GM19455 (cell line): ENCODE measurements around the gene PIP4P1.

Experiments
- ATAC-seq: cut with Tn5 transposase; IDR thresholded peaks from one replicate; pipeline ENCODE4 v1.9.1; 2021; ENCODE audit not compliant: unreplicated experiment

The PIP4P1 gene

DNA sequence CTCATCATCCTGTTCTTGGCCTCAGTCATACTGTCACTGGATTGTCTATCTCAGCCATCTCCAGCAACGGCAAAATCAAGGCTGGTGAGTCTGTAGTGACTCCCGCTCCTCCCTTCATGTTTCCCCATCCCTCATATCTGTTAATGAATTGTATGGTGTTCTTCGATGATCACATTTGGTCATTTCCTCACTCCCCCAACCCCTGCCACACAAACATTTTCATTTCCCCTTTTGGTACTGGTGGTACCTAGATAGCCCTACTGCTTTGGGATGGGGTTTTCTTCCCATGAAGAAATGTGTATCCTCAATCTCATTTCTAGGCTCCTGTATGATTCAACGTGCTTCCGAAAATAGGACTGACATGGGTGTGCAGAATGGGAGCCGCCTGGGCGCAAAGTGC, 22.6 kb downstream of the PIP4P1 start:
- ATAC-seq: no peak

- no peak for ATAC-seq
These were observed 24.9 kb downstream of the PIP4P1 start for GRCh38 chr14:20436363-20436755.

GRCh38 chr14:20435582-20436362, 25.5 kb downstream of the PIP4P1 start, which contains the start of gene KLHL33:
Gene KLHL33, minus strand, starts transcription at chr14:20436166. Its CDS starts 355 bp downstream, at chr14:20435811.
- no peak for ATAC-seq

- no peak for ATAC-seq
These were observed 26.3 kb downstream of the PIP4P1 start for GRCh38 chr14:20434701-20435581.

GRCh38 chr14:20429801-20430669, 31.2 kb downstream of the PIP4P1 start:
- ATAC-seq: no peak

- ATAC-seq: no peak
These were observed 32.4 kb downstream of the PIP4P1 start for GRCh38 chr14:20428802-20429201.

GRCh38 chr14:20428010-20428365, 33.2 kb downstream of the PIP4P1 start:
- peak; percentile 37 for ATAC-seq

DNA sequence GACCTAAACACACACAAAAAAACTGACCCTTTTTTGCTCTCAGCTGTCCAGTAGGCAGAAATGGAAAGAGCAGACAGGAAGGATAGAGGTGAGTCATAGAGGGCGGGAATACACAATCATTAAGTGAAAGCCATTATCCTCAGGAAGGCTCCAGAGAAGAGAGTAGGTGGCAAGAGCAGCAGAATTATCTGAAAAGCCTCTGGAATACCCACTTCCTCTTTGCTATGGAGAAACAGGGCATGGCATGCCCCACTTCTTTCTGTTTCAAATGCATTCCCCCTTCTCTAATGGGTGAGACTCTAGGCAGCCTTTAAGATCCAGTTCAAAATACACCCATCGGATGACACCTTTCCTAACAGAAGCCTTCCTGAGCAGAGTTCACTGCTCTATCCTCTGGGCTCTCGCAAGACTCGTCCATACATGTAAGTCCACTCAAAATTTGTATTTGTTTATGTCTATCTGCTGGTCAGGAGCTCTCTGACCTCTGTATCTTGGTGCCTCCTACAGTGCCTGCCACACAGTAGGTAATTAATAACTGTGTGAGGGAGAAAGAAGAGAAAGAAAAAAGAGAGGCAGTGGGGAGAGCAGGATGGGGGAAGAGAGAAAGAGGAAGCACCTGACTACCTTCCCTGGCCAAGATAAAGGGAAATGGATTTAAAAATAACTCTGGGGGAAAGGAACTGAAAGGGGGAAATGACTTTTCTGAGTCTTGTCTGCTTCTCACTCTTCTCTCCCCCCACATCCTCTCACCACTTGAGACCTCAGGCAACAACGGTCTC, 33.8 kb downstream of the PIP4P1 start:
- ATAC-seq: peak; percentile 85

DNA sequence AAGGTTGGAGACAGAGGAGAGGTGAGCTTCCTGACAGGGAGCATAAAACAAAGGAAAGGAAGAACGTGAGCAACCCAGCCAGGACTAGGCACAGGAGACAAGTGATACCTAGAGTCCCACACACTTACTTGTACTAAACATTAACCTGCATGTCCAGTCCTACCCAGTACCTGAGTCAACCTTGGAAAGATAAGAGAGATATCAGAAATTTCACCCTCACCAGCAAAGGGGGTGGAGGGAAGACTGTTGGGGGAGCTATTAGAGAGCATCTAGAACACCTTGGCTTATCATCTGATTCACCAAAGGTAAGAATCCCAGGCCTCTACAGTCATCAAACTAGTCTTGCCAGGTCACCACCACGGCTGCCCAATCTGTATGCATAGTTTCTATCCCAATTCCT, 36.4 kb downstream of the PIP4P1 start:
- ATAC-seq: no peak

DNA sequence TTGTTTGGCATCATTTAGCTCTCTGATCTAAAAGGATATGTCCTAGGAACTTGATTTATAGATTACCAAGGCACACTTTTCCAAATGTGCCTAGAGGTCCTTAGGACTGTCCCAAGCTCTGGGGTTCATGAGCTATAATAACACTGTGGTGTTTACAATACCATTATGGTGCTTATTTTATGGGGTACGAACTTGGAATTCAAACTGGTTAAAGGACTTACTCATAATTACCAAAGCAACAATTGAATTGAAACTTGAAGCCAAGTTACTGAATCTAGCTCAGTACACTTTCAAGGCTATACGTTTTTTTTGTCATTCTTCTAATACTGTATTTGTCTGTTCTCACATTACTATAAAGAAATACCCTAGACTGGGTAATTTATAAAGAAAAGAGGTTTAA, 38.3 kb downstream of the PIP4P1 start:
- ATAC-seq: no peak

DNA sequence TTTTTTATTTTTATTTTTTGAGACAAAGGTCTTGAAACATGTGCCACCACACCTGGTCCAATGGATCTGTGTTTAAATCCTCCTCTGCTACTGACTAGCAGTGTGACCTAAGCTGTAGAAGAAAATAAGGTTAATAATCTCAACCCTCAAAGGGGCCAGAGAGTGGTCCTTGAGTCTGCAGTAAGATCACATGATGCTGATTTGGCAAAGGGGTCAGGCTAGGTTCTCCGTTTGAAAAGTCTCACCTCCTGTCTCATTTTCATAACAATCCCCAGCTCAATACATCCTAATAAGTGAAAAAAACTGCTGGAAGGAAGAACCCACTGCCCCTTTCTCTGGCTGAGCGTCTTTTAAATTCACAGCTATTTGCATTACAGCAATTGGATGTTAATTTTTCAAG, 40.0 kb downstream of the PIP4P1 start:
- no peak for ATAC-seq

DNA sequence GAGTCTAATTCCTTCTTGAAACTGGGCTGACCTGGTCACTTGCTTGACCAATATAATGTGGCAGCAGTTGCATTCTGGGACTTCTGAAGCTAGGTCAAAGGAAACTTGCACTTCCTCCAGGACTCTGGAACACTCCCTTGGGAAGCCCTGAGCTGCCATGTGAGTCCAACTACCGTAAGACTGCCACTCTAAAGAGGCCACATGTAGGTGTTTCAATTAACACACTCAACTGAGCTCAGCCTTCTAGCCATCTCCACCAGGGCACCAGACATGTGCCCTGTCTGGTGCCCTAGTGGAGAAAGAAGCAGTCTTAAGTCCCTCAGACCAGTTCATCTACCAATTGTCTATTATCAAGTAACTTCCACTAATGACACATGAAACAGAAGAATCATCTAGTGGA, 41.8 kb downstream of the PIP4P1 start:
- ATAC-seq: no peak

GRCh38 chr14:20418501-20418909, 42.7 kb downstream of the PIP4P1 start:
- no peak for ATAC-seq

DNA sequence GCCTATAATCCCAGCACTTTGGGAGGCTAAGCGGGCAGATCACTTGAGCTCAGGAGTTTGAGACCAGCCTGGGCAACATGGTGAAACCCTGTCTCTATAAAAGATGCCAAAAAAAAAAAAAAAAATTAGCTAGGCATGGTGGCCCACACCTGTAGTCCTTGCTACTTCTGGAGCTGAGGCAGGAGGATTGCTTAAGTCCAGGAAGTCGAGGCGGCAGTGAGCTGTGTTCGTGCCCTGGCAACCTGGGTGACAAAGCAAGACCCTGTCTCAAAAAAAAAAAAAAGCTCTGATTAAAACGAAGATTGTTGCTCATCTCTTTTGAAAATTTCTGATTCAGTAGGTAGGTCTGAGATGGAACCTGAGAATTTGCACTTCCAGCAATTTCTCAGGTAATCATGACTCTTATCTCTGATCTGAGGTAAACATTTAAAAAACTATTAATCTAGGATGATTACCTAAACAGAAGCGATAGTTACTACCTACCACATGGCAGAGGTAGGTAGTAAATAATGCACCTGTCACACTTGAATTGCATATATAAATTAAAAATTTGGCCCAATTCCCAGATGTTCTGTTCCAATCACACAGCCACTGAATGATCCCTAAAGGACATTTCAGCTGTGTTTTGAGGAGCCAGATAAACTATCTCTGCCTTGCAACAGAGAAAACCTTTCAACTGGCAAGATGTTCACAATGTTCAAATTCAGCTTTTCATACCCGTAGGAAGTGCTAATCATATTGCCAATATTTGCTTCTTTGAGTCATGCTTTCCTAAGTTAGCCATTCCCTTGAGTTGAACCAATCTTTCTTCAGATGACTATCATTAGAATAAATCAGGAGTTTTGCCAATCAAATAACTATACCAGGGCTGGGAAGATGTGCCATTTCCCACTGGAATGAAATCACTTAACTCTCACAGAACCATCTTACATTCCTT, 43.7 kb downstream of the PIP4P1 start:
- no peak for ATAC-seq

DNA sequence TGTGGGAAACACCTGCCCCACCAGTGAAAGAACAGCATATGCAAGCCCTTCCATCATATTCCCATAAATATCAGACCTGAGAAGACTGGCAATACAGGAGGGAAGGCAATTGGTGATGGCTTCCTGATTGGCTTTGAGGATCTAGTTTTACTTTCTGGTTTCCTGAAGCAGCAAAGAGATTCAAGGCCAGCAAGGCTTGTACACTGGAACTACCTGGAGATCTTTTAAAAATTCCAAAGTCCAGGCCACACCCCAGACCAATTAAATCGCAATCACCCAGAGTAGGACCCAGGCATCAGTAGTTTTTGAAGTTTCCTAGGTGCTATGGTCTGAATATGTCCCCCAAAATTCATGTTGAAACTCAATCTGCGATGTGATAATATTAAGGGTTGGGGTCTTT, 45.0 kb downstream of the PIP4P1 start:
- ATAC-seq: no peak

DNA sequence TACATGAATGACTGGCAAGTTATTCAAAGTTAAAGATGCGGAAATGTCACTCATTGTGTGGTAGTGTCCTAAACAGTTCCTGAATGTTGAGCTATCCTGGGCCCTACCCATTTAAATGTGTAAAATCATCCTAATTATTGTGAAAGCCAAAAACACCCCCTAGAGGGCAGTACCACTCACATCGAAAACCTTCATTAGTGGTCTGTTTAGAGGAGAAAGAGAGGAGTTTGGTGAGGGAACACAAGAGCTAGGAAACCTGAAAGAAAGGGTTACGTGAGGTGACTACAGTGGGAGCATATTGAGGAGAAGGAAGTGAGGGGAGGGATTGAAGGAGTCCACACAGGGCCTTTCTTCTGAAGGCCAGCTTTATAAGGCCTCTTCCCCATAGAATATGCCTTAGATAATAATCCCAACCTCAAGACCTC, 45.4 kb downstream of the PIP4P1 start:
- ATAC-seq: no peak

DNA sequence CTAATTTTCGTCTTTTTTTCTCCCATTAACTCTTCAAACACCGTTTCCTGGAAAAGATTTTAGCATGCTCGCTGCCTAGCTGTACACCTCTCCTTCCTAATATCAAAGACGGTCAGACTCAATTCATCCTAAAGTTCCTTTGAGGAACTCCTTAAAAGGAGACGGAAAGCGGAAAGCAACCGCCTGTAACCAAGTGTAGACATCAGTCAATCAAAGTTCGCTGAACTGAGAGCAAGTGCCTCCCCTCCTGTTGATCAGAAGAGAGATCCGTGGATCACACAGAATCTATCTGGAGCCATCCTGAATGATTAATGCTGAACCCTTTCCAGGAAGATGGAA, 47.5 kb downstream of the PIP4P1 start:
- ATAC-seq: no peak

- ATAC-seq: peak; percentile 73
These were observed 48.1 kb downstream of the PIP4P1 start, which contains the start of gene TEP1 for GRCh38 chr14:20412876-20413743. Gene TEP1, minus strand, starts transcription at chr14:20413501. Its CDS starts 5,062 bp downstream, at chr14:20408439.
